ENCODE measurements around the gene TBXA2R. TPM values are rescaled to one million over a fixed set of nuclear protein-coding genes. Genes with fewer than 3 reads are reported as not detected.

Gene TBXA2R
- total and polyA plus RNA-seq, 2 of the 4 experiments (the other 2 are of a cell fraction), result 0.36 to 2.3 TPM

GRCh38 chr19:3618811-3619630 lies 12.3 kb upstream of the TBXA2R start:
- H3K79me1 ChIP-seq (ENCODE audit: low read depth in 1 of 2, low read length in 2 of 2), result peaks cover 3 to 17% of the 10 kb centered on the region in 2 experiments; a peak in 1 of 4 replicates
- H4K8ac ChIP-seq (ENCODE audit: low read depth in 2 of 2, low read length in 2 of 2), result no peak overlapping the region
- no TSS peak for BruUV-seq (replicated peaks)
- peaks cover 7% of the 10 kb centered on the region; the same call in 1 of the 2 replicates for H4K20me1 ChIP-seq (ENCODE audit: insufficient read depth, low read length)
- peaks cover 28% of the 10 kb centered on the region for H3K36me3 ChIP-seq (ENCODE audit: control insufficient read depth, insufficient read depth, low read length)
- no peak overlapping the region for H3K56ac ChIP-seq (ENCODE audit: extremely low read depth, insufficient read depth, low read length)
- no peak overlapping the region for H3K4me2 ChIP-seq (ENCODE audit: low read depth, low read length)
- H2BK15ac ChIP-seq (ENCODE audit: low read depth, low read length), result no peak overlapping the region
- no peak overlapping the region for H2BK5ac ChIP-seq (ENCODE audit: low read depth, low read length, poor library complexity, severe bottlenecking)
- ATAC-seq (ENCODE audit: low read depth) (no peak), DNase-seq (no peak)
- WGBS, 2 experiments (ENCODE audit: extremely low coverage in 2 of 2, insufficient read length in 1 of 2), result 95% methylated on average over 23 of the region's 31 CpGs; no CpG with 5 or more reads in 1 of the 2 experiments
- no peak overlapping the region for H3K9ac ChIP-seq (ENCODE audit: low read depth, low read length)
- H2AFZ ChIP-seq (replicated peaks; ENCODE audit: low read length, poor library complexity), result no peak overlapping the region
- H3K4ac ChIP-seq (ENCODE audit: low read depth, low read length), result no peak overlapping the region
- H2AK5ac ChIP-seq (ENCODE audit: low read depth, low read length), result no peak overlapping the region
- no peak overlapping the region for H3K4me3 ChIP-seq (ENCODE audit: insufficient read depth, low read depth, low read length)
- CTCF ChIA-PET, result no interaction called here
- no peak overlapping the region for H4K91ac ChIP-seq (ENCODE audit: insufficient read depth, low read depth, low read length)
- peaks cover 3% of the 10 kb centered on the region; the same call in 1 of the 2 replicates for H3K4me1 ChIP-seq (ENCODE audit: control insufficient read depth, insufficient read depth, low read length)
- H2BK20ac ChIP-seq (ENCODE audit: low read depth, low read length), result no peak overlapping the region
- H3K14ac ChIP-seq (replicated peaks; ENCODE audit: low read depth, low read length), result no peak overlapping the region
- H2AK9ac ChIP-seq (replicated peaks; ENCODE audit: low read depth, low read length, poor library complexity), result peak overlapping the region; percentile 60
- no peak overlapping the region for H4K5ac ChIP-seq (ENCODE audit: low read depth, low read length)
- in situ Hi-C loops (cut with MboI; ENCODE audit: low sequenced_read_pairs) (loop anchor here (25.0 kb wide), 1 partner anchor 307 kb away; no protein-coding TSS in a partner anchor), dilution Hi-C loops (cut with HindIII; ENCODE audit: low sequenced_read_pairs, unreplicated experiment) (no loop called here), intact Hi-C loops (cut with micrococcal nuclease) (loop anchor here (1.0 to 10.0 kb wide), 2 partner anchors 74 to 294 kb away; no protein-coding TSS in a partner anchor)
- no peak overlapping the region for H3K23ac ChIP-seq (ENCODE audit: low read depth, low read length)
- POLR2A ChIA-PET (ENCODE audit: unreplicated experiment), result no interaction called here
- no peak for TF ChIP-seq MAZ (IDR thresholded peaks at IDR 0.05; ENCODE audit: borderline replicate concordance, low read depth, low read length)
- no peak for TF ChIP-seq ELK1 (IDR thresholded peaks at IDR 0.05; ENCODE audit: borderline replicate concordance, low read depth, low read length)
- no peak for TF ChIP-seq SMC3 (IDR thresholded peaks at IDR 0.05; ENCODE audit: low read depth, low read length)
- TF ChIP-seq CTCF (conservative IDR thresholded peaks at IDR 0.05; ENCODE audit: low read depth, low read length), result no peak
- no peak for TF ChIP-seq USF2 (IDR thresholded peaks at IDR 0.05; ENCODE audit: low read depth, low read length)
- TF ChIP-seq FOS (IDR thresholded peaks at IDR 0.05; ENCODE audit: low read depth, low read length), result no peak
- no peak for TF ChIP-seq CEBPB (IDR thresholded peaks at IDR 0.05; ENCODE audit: low read depth, low read length)
- no peak for TF ChIP-seq MXI1 (IDR thresholded peaks at IDR 0.05; ENCODE audit: borderline replicate concordance, low read depth, low read length)
- no peak for TF ChIP-seq CHD1 (IDR thresholded peaks at IDR 0.05; ENCODE audit: low read depth, low read length)
- no peak for TF ChIP-seq MAFK (IDR thresholded peaks at IDR 0.05; ENCODE audit: low read depth, low read length)
- TF ChIP-seq NFE2L2 (IDR thresholded peaks at IDR 0.05; ENCODE audit: low read depth, low read length), result no peak
- no peak for TF ChIP-seq BHLHE40 (IDR thresholded peaks at IDR 0.05; ENCODE audit: low read depth, low read length)
- TF ChIP-seq RAD21 (IDR thresholded peaks at IDR 0.05; ENCODE audit: low read length), result no peak
- TF ChIP-seq RFX5 (IDR thresholded peaks at IDR 0.05; ENCODE audit: low read depth, low read length), result no peak
- no peak for TF ChIP-seq POLR2A (IDR thresholded peaks at IDR 0.05; ENCODE audit: low read depth, low read length)
- H3K27ac ChIP-seq (ENCODE audit: insufficient read depth, low read length), result no peak overlapping the region
- no peaks in the 10 kb centered on the region for H3K27me3 ChIP-seq (ENCODE audit: control insufficient read depth, insufficient read depth, low read length)
- H3K9me3 ChIP-seq (ENCODE audit: control insufficient read depth, insufficient read depth, low read length), result no peaks in the 10 kb centered on the region
- H3K18ac ChIP-seq (ENCODE audit: low read depth, low read length), result no peak overlapping the region
- H3K9me1 ChIP-seq (ENCODE audit: insufficient read depth, low read length), result no peaks in the 10 kb centered on the region
- no peak overlapping the region for H2BK120ac ChIP-seq (ENCODE audit: low read depth, low read length)
